Measurements from ENCODE around the gene PRRG2. TPM values are rescaled to one million over a fixed set of nuclear protein-coding genes. Genes with fewer than 3 reads are reported as not detected.

The PRRG2 gene
- total and polyA plus RNA-seq, 2 of the 13 experiments (the other 11 are each of a cell fraction or from before 2014, with no cell fraction given) = 0.66 to 0.82 TPM

DNA sequence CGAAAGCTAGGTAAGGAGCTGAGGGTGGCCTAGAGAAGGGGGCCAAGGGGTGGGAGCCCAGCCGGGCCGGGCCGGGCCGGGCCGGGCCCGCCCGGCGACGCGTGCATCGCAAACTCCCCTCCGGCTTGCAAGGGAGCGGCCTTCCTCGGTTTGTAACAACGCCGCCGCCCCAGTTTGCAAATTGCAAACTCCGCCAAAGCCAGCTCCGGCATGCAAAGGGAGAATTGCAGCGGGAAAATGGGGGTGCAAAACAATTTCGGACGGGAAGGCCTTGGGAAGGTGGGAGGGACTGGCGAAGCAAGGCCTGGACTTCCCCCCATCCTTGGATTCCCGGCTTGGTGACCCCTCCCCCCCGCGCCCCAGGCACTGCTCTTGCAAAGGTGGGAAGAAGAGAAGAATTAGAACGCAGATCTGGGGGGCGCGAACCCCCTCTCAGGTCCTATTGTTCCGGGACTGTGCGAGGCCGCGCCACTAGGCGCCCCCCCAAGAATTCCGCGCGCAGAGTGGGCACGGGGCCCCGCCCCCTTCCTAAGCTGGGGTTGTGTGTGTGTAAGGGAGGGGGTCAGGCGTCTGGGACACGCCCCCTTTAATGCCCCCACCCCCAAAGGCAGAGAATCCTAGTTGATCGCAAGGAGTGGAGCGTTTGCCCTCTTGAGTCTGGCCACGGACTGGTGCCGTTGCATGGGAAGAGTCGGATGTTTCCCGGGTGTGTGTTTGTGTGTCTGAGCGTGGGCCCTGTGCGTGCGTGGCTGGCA lies 10.8 kb downstream of the PRRG2 start (continued):
- TF ChIP-seq, protein P1, sequence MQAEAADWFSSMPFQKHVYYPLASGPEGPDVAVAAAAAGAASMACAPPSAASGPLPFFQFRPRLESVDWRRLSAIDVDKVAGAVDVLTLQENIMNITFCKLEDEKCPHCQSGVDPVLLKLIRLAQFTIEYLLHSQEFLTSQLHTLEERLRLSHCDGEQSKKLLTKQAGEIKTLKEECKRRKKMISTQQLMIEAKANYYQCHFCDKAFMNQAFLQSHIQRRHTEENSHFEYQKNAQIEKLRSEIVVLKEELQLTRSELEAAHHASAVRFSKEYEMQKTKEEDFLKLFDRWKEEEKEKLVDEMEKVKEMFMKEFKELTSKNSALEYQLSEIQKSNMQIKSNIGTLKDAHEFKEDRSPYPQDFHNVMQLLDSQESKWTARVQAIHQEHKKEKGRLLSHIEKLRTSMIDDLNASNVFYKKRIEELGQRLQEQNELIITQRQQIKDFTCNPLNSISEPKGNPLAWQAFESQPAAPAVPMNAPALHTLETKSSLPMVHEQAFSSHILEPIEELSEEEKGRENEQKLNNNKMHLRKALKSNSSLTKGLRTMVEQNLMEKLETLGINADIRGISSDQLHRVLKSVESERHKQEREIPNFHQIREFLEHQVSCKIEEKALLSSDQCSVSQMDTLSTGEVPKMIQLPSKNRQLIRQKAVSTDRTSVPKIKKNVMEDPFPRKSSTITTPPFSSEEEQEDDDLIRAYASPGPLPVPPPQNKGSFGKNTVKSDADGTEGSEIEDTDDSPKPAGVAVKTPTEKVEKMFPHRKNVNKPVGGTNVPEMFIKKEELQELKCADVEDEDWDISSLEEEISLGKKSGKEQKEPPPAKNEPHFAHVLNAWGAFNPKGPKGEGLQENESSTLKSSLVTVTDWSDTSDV (CRISPR knock-in tag; IDR thresholded peaks at IDR 0.05) = no peak
- TF ChIP-seq ZNF737 (CRISPR knock-in tag; IDR thresholded peaks at IDR 0.05; ENCODE audit: borderline replicate concordance) (no peak), HOXA5 (CRISPR knock-in tag; IDR thresholded peaks at IDR 0.05) (no peak), SALL1 (CRISPR knock-in tag; IDR thresholded peaks at IDR 0.05) (peak; percentile 41; the same call in 1 of the 2 replicates), IRX3 (CRISPR knock-in tag; IDR thresholded peaks at IDR 0.05; ENCODE audit: borderline replicate concordance, low read depth) (no peak), ZMAT3 (CRISPR knock-in tag; conservative IDR thresholded peaks at IDR 0.05) (no peak), ZNF430 (CRISPR knock-in tag; IDR thresholded peaks at IDR 0.05) (no peak), HNRNPH1 (optimal IDR thresholded peaks at IDR 0.05; ENCODE audit: low read depth, low read length) (no peak), ELF1 (CRISPR knock-in tag; IDR thresholded peaks at IDR 0.05) (no peak), ELF3 (CRISPR knock-in tag; IDR thresholded peaks at IDR 0.05) (no peak), ZNF484 (CRISPR knock-in tag; IDR thresholded peaks at IDR 0.05; ENCODE audit: borderline replicate concordance, low read depth) (no peak), PCBP1 (IDR thresholded peaks at IDR 0.05; ENCODE audit: borderline replicate concordance, low read depth, low read length) (no peak; the same call in 1 of the 2 replicates), EP300 (IDR thresholded peaks at IDR 0.05; ENCODE audit: low read depth in 2 of 2, low read length in 2 of 2) (no peak), EP300 (CRISPR knock-in tag; IDR thresholded peaks at IDR 0.05; ENCODE audit: borderline replicate concordance) (no peak), STAG1 (CRISPR knock-in tag; IDR thresholded peaks at IDR 0.05) (no peak)
- TF ChIP-seq, protein P2, sequence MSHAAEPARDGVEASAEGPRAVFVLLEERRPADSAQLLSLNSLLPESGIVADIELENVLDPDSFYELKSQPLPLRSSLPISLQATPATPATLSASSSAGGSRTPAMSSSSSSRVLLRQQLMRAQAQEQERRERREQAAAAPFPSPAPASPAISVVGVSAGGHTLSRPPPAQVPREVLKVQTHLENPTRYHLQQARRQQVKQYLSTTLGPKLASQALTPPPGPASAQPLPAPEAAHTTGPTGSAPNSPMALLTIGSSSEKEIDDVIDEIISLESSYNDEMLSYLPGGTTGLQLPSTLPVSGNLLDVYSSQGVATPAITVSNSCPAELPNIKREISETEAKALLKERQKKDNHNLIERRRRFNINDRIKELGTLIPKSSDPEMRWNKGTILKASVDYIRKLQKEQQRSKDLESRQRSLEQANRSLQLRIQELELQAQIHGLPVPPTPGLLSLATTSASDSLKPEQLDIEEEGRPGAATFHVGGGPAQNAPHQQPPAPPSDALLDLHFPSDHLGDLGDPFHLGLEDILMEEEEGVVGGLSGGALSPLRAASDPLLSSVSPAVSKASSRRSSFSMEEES (CRISPR knock-in tag; IDR thresholded peaks at IDR 0.05) = no peak
- TF ChIP-seq, protein P3, sequence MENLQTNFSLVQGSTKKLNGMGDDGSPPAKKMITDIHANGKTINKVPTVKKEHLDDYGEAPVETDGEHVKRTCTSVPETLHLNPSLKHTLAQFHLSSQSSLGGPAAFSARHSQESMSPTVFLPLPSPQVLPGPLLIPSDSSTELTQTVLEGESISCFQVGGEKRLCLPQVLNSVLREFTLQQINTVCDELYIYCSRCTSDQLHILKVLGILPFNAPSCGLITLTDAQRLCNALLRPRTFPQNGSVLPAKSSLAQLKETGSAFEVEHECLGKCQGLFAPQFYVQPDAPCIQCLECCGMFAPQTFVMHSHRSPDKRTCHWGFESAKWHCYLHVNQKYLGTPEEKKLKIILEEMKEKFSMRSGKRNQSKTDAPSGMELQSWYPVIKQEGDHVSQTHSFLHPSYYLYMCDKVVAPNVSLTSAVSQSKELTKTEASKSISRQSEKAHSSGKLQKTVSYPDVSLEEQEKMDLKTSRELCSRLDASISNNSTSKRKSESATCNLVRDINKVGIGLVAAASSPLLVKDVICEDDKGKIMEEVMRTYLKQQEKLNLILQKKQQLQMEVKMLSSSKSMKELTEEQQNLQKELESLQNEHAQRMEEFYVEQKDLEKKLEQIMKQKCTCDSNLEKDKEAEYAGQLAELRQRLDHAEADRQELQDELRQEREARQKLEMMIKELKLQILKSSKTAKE (CRISPR knock-in tag; IDR thresholded peaks at IDR 0.05; ENCODE audit: borderline replicate concordance) = no peak
- TF ChIP-seq, protein P4, sequence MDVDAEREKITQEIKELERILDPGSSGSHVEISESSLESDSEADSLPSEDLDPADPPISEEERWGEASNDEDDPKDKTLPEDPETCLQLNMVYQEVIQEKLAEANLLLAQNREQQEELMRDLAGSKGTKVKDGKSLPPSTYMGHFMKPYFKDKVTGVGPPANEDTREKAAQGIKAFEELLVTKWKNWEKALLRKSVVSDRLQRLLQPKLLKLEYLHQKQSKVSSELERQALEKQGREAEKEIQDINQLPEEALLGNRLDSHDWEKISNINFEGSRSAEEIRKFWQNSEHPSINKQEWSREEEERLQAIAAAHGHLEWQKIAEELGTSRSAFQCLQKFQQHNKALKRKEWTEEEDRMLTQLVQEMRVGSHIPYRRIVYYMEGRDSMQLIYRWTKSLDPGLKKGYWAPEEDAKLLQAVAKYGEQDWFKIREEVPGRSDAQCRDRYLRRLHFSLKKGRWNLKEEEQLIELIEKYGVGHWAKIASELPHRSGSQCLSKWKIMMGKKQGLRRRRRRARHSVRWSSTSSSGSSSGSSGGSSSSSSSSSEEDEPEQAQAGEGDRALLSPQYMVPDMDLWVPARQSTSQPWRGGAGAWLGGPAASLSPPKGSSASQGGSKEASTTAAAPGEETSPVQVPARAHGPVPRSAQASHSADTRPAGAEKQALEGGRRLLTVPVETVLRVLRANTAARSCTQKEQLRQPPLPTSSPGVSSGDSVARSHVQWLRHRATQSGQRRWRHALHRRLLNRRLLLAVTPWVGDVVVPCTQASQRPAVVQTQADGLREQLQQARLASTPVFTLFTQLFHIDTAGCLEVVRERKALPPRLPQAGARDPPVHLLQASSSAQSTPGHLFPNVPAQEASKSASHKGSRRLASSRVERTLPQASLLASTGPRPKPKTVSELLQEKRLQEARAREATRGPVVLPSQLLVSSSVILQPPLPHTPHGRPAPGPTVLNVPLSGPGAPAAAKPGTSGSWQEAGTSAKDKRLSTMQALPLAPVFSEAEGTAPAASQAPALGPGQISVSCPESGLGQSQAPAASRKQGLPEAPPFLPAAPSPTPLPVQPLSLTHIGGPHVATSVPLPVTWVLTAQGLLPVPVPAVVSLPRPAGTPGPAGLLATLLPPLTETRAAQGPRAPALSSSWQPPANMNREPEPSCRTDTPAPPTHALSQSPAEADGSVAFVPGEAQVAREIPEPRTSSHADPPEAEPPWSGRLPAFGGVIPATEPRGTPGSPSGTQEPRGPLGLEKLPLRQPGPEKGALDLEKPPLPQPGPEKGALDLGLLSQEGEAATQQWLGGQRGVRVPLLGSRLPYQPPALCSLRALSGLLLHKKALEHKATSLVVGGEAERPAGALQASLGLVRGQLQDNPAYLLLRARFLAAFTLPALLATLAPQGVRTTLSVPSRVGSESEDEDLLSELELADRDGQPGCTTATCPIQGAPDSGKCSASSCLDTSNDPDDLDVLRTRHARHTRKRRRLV (CRISPR knock-in tag; IDR thresholded peaks at IDR 0.05) = no peak

All from HepG2 (cell line).